OCI-M2 (cell line): Measurements from ENCODE around the gene HYDIN.
"Not testable (repeated sequence)": the region's sequence is repeated elsewhere in the genome, so short reads cannot be mapped to it uniquely, and the experiment has no call there.

ENCODE experiments used
- DNase-seq: peaks from one replicate; lab custom pipeline; 2025; ENCODE audit not compliant: unreplicated experiment; lab: John Stamatoyannopoulos, UW

HYDIN gene

DNA sequence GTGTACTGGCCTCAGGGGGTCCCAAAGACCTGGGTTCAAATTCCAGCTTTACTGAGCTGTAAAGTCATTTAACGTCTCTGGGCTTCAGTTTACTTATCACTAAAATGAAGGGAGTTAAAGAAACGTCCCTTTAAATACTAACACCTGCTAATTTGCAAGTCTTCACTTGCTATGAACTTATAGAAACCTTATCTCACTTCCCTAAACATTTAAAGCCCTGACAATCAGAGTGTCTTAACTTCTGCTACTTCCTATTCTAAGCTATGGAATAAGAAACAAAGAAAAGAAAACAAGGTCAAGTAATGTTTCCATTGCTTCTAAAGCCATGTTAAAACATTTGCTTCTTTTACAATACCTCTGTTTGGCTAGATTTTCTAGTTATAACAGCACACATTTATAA lies 87.3 kb downstream of the HYDIN start:
- DNase-seq: not testable (repeated sequence)

GRCh38 chr16:71110565-71110964 lies 120.0 kb downstream of the HYDIN start:
- DNase-seq: not testable (repeated sequence)

GRCh38 chr16:71109656-71110208 lies 120.8 kb downstream of the HYDIN start:
- DNase-seq: not testable (repeated sequence)

DNA sequence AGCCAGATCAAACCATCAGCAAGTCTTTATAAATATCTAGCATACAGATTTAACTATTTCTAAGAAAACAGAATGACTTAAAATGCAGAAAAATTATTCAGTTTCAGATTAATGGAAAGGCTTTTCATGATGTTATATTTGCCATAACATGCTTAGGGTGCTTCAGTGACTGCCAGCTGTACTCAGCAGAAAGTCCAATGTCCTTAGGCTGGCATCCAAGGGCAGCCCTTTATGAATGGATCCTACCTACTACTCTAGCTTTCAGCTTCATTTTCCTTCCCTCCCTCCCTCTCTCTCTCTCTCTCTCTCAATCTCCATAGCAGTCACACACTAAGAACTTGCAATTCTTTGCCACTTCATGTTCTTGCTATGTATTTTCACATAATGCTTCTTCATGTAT lies 124.6 kb downstream of the HYDIN start:
- DNase-seq: not testable (repeated sequence)

- not testable (repeated sequence) for DNase-seq
Observed at GRCh38 chr16:71083573-71083972, 146.9 kb downstream of the HYDIN start.

- DNase-seq: not testable (repeated sequence)
Observed at GRCh38 chr16:71080777-71081176, 149.7 kb downstream of the HYDIN start.

- DNase-seq: not testable (repeated sequence)
Observed at GRCh38 chr16:71080262-71080661, 150.3 kb downstream of the HYDIN start.

DNA sequence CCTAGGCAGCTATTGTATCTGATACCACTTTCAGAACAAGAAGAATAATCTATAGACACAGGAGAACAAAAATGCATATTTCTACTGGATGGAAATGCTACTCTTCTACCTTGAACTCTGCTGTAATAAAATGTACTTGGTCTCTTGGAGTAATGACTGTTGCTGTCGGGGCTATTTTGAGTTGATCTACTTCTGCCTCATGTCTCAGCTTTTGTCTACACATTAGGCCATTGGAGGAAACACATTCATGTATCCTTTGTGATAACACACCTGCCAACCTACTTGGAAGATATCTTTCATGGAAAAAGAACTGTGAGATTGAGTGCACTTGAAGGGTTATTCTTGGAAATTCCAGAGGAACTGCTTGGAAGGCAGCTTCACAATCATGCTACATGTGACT lies 159.9 kb downstream of the HYDIN start:
- DNase-seq: not testable (repeated sequence)

GRCh38 chr16:71069842-71070241 lies 160.7 kb downstream of the HYDIN start:
- not testable (repeated sequence) for DNase-seq

DNA sequence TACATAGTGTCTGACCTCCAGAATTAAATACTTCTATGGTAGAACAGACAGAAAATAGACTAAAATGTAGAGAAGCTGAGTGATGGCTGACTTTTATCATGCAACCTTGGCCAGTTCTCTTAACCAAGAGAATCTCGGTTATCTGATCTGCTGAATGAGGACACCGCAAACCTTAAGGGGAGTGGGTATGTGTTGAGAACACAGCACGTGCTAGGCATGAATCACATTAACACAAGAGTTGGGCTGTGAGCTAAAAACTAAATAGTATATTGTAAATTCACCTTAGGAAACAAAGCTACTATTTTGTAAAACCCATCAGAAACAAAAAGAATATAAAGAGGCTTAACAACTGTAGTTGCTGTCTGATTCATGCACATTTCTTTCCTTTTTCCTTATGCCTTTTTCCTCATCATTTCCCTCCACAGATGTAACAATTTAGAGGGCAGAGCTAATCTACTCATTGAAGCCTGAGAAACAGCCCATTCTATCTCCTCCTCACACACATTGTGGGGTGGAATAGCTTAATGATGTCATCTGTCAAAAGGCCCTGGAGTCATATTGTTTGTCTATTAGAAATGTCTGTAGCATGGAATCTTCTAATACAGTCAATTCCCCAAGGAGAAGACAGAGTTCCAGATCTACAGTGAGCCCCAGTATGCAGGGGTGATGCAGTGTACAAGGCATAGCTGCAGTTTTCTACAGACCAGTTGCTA lies 176.5 kb downstream of the HYDIN start:
- DNase-seq: not testable (repeated sequence)

- DNase-seq: not testable (repeated sequence)
Observed at GRCh38 chr16:71050307-71050706, 180.2 kb downstream of the HYDIN start.

DNA sequence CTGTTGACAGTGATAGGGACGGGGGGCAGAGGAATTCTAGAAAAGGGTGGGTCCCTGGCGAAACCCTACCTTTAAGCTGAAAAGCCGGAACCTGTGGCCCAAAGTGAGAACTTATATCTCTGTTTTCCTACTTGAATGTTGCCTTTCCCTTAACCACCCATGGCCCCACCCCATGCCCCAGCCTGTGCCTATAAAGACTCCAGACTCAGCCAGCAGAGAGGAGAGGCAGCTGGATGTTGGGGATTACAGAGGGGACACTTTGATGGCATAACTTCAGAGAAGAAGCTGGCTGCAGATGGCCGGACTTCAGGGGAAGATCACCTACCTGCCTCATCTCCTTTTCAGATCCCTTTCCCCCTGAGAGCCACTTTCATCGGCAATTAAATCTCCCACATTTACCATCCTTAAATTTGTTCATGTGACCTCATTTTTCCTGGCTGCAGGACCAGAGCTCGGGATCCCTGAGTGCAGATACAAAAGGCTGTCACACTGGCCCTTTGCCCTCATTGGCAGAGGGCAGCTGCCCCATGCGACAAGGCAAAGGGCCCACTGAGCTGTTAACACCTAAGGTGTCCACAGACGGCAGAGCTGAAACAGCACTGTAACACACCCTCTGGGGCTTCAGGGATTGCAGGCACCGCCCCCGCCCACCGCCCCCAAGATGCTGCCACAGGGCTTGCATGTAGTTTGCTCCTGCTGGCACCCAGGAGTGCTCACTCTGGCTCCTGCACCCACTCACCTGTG lies 191.0 kb downstream of the HYDIN start:
- not testable (repeated sequence) for DNase-seq

- not testable (repeated sequence) for DNase-seq
Observed at GRCh38 chr16:71038421-71038820, 192.1 kb downstream of the HYDIN start.

DNA sequence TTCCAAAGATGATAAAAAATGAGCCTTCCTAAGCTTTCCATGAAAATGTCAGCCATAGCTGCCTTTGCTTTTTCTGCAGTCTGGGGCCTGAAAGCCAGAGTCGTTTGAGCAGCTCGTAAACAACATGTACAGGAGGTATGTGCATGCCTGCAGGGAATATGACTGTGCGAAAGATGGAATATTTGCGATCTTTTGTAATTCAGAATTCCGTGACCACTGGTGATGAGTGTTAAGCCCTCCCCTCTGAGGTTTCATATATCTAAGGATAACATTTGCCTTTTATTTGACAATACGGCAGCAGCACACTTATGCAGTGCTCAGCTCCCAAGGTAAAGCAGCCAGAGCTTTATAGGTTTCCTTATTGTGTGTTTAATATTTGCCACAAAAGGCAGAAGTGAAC lies 192.5 kb downstream of the HYDIN start:
- not testable (repeated sequence) for DNase-seq

GRCh38 chr16:71028032-71028727 lies 202.3 kb downstream of the HYDIN start:
- DNase-seq: not testable (repeated sequence)

DNA sequence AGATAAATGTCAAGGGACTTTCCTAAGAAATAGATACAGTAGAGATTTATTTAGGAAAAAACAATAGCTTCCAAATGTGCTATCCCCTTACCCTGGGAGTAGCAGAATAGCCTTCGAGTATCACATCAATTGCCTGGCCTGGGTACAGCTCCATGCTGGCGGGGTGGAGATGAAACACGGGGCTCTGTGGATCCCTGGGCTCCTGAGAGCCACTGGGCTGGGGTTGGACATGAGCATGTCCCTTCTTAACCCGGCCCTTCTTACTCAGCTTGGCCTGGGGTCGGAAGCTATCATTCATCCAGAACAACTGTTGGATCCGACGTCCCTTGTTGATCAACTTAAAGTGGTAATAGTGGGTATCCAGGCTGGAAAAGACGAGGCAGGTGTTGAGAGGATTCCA lies 203.0 kb downstream of the HYDIN start:
- DNase-seq: not testable (repeated sequence)

- not testable (repeated sequence) for DNase-seq
Observed at GRCh38 chr16:71023851-71024439, 206.6 kb downstream of the HYDIN start.

- not testable (repeated sequence) for DNase-seq
Observed at GRCh38 chr16:71021961-71022537, 208.5 kb downstream of the HYDIN start.

GRCh38 chr16:71019067-71019682 lies 211.3 kb downstream of the HYDIN start:
- not testable (repeated sequence) for DNase-seq

GRCh38 chr16:71015419-71015818 lies 215.1 kb downstream of the HYDIN start:
- DNase-seq: not testable (repeated sequence)
